K562 (cell line): ENCODE results near the gene ZCCHC14. TPM values are rescaled to one million over a fixed set of nuclear protein-coding genes. Genes with fewer than 3 reads are reported as not detected.

Experiments
- ADNP ChIP-seq: fragments of 200-800 bp; sonication (Bioruptor generic); IDR thresholded peaks from 2 replicates; pipeline ENCODE4 v1.6.1; 2016; ENCODE audit warnings: missing genetic modification characterization, missing compliant biosample characterization
- EP400 ChIP-seq: fragments of 450-650 bp; IDR thresholded peaks from 2 replicates; pipeline ENCODE4 v1.6.1; 2017; ENCODE audit warnings: antibody characterized with exemption, mild to moderate bottlenecking, moderate library complexity
- ESRRB ChIP-seq: fragments of 250-450 bp; sonication (Bioruptor Pico); IDR thresholded peaks from 2 replicates; pipeline ENCODE4 v1.5.0; 2020; ENCODE audit warnings: mild to moderate bottlenecking, moderate library complexity, borderline replicate concordance
- HMG20B ChIP-seq: fragments of 250-450 bp; sonication (Bioruptor Pico); IDR thresholded peaks from 2 replicates; pipeline ENCODE4 v1.5.0; 2021; ENCODE audit warnings: mild to moderate bottlenecking
- MAFG ChIP-seq: fragments of 450-650 bp; conservative IDR thresholded peaks from 2 replicates; pipeline ENCODE4 v1.6.1; 2016; ENCODE audit warnings: missing genetic modification characterization, missing compliant biosample characterization
- MECOM ChIP-seq: fragments of 250-450 bp; sonication (Bioruptor Pico); IDR thresholded peaks from 2 replicates; pipeline ENCODE4 v1.8.0; 2022; ENCODE audit warnings: inconsistent platforms
- NFATC3 ChIP-seq: fragments of 450-650 bp; IDR thresholded peaks from 2 replicates; pipeline ENCODE4 v1.6.1; 2017; ENCODE audit warnings: mild to moderate bottlenecking
- NRF1 ChIP-seq, 2 experiments: fragments of 450-650 bp; IDR thresholded peaks in 1 of 2; conservative IDR thresholded peaks in 1 of 2; 2 replicates each; pipeline ENCODE4 v1.6.1; 2014; ENCODE audit warnings: mild to moderate bottlenecking in 2 of 2
- POLR3A ChIP-seq: IDR thresholded peaks from 2 replicates; pipeline ENCODE4 v1.6.1; 2011; ENCODE audit warnings: borderline replicate concordance, mild to moderate bottlenecking, moderate library complexity; ENCODE audit not compliant: insufficient read length, insufficient read depth; ENCODE audit errors: extremely low read depth
- PRPF4 ChIP-seq: fragments of 200-400 bp; formaldehyde crosslinking; IDR thresholded peaks from one replicate; pipeline ENCODE4 v1.6.1; 2017; ENCODE audit warnings: low read length, low read depth, mild to moderate bottlenecking; ENCODE audit not compliant: insufficient read depth, poor library complexity, severe bottlenecking
- PTBP1 ChIP-seq: fragments of 200-400 bp; formaldehyde crosslinking; IDR thresholded peaks from 2 replicates; pipeline ENCODE4 v1.6.1; 2017; ENCODE audit warnings: low read depth, low read length
- PYGO2 ChIP-seq: fragments of 450-650 bp; IDR thresholded peaks from 2 replicates; pipeline ENCODE4 v1.6.1; 2016; ENCODE audit warnings: mild to moderate bottlenecking, missing genetic modification characterization, moderate library complexity, missing compliant biosample characterization
- RFX5 ChIP-seq: IDR thresholded peaks from 2 replicates; pipeline ENCODE4 v1.6.1; 2011; ENCODE audit warnings: low read depth, mild to moderate bottlenecking, improper control_type of control experiment, low read length
- SAP30 ChIP-seq: fragments of 200-600 bp; sonication (generic); IDR thresholded peaks from 2 replicates; pipeline ENCODE4 v1.6.1; 2012; ENCODE audit warnings: borderline replicate concordance, low read depth, mild to moderate bottlenecking, moderate library complexity, low read length, control low read depth, inconsistent platforms; ENCODE audit not compliant: insufficient read depth, poor library complexity, severe bottlenecking
- SETDB1 ChIP-seq: IDR thresholded peaks from one replicate; pipeline ENCODE4 v1.6.1; 2012; ENCODE audit warnings: low read length, control low read depth, inconsistent platforms
- SREBF1 ChIP-seq: fragments of 150-350 bp; IDR thresholded peaks from 2 replicates; pipeline ENCODE4 v1.6.1; 2014; ENCODE audit warnings: antibody characterized with exemption, low read depth, low read length, borderline replicate concordance
- polyA plus RNA-seq, 8 experiments: library from polyadenylated mRNA; depleted of rRNA in 4 of 8; stranded (reverse) in 5 of 8; unstranded in 3 of 8; fragments of >200 nt; fragmentation: Nextera tagmentation in 2 of 8; fragmentation: Illumina TruSeq in 1 of 8; extraction: Ambion mirVana in 2 of 8; extraction: Trizol in 1 of 8; gene quantifications; 2 replicates each; pipeline versions ENCODE4 v1.2.1 to v1.2.3, GENCODE V29; 2011 to 2014; ENCODE audit warnings: inconsistent platforms in 1 of 8, missing spikeins in 1 of 8
- total RNA-seq, 7 experiments: library from RNA; depleted of rRNA in 6 of 7; stranded (reverse); fragments of >200 nt in 6 of 7; fragmentation: Illumina TruSeq in 2 of 7; extraction: Trizol in 2 of 7; gene quantifications; 2 replicates each; pipeline versions ENCODE4 v1.2.1 to v1.2.3, GENCODE V29; 2011 to 2021; ENCODE audit warnings: low replicate concordance in 1 of 7
- TF ChIP-seq, protein P1 (sequence below): IDR thresholded peaks from 2 replicates; pipeline ENCODE4 v1.6.1; 2014; ENCODE audit warnings: antibody characterized with exemption
- TF ChIP-seq, protein P2 (sequence below): fragments of 450-650 bp; formaldehyde crosslinking; IDR thresholded peaks from 2 replicates; pipeline ENCODE4 v1.4.0; 2020; ENCODE audit warnings: mild to moderate bottlenecking, moderate library complexity
- TF ChIP-seq, protein P3 (sequence below): fragments of 450-650 bp; IDR thresholded peaks from 2 replicates; pipeline ENCODE4 v1.6.1; 2017; ENCODE audit warnings: mild to moderate bottlenecking, moderate library complexity
- TF ChIP-seq, protein P4 (sequence below): fragments of 250-450 bp; sonication (Bioruptor Pico); IDR thresholded peaks from 2 replicates; pipeline ENCODE4 v1.4.0; 2020
- TF ChIP-seq, protein P5 (sequence below): fragments of 450-650 bp; IDR thresholded peaks from 2 replicates; pipeline ENCODE4 v1.7.0; 2016; ENCODE audit warnings: borderline replicate concordance

Gene ZCCHC14
- total and polyA plus RNA-seq, 9 of the 15 experiments (the other 6 are each of a cell fraction or from before 2014, with no cell fraction given), result 1.5 to 12.4 (median 2.9) TPM

DNA sequence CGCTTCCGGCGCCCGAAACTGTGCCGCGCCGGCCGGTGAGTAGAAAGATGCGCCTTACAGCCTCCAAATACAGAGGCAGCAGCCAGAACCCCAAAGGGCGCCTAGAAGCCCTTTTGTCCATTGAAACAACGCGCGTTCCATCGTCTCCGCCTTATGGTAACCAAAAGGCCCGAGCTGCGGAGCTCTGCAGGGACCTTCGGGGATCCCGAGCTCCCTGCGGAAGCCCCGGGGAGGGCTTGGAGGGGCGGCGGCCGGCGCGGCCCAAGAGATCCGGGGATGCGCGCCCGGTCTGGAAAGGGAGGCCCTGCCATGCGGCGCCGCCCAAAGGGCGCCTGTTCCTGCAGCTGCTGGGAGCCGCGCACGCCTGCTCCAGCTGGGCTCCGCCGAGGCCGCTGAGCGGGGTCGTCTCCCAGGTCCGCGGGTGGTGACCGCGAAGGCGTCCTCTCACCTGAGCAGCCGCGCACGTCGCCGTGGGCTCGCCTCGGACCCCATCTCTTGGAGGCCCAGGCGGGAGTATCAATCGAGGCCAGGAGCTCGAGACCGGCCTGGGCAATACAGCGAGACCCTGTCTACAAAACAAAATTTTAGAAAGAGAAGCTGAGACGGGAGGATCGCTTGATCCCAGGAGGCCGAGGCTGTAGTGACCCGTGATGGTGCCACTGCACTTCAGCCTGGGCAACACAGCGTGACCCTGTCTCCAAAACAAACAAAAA lies 108.5 kb downstream of the ZCCHC14 start (continued):
- TF ChIP-seq, protein P1, sequence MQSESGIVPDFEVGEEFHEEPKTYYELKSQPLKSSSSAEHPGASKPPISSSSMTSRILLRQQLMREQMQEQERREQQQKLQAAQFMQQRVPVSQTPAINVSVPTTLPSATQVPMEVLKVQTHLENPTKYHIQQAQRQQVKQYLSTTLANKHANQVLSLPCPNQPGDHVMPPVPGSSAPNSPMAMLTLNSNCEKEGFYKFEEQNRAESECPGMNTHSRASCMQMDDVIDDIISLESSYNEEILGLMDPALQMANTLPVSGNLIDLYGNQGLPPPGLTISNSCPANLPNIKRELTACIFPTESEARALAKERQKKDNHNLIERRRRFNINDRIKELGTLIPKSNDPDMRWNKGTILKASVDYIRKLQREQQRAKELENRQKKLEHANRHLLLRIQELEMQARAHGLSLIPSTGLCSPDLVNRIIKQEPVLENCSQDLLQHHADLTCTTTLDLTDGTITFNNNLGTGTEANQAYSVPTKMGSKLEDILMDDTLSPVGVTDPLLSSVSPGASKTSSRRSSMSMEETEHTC, result no peak
- TF ChIP-seq, protein P2, sequence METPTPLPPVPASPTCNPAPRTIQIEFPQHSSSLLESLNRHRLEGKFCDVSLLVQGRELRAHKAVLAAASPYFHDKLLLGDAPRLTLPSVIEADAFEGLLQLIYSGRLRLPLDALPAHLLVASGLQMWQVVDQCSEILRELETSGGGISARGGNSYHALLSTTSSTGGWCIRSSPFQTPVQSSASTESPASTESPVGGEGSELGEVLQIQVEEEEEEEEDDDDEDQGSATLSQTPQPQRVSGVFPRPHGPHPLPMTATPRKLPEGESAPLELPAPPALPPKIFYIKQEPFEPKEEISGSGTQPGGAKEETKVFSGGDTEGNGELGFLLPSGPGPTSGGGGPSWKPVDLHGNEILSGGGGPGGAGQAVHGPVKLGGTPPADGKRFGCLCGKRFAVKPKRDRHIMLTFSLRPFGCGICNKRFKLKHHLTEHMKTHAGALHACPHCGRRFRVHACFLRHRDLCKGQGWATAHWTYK, result no peak; the same call in 1 of the 2 replicates
- TF ChIP-seq, protein P3, sequence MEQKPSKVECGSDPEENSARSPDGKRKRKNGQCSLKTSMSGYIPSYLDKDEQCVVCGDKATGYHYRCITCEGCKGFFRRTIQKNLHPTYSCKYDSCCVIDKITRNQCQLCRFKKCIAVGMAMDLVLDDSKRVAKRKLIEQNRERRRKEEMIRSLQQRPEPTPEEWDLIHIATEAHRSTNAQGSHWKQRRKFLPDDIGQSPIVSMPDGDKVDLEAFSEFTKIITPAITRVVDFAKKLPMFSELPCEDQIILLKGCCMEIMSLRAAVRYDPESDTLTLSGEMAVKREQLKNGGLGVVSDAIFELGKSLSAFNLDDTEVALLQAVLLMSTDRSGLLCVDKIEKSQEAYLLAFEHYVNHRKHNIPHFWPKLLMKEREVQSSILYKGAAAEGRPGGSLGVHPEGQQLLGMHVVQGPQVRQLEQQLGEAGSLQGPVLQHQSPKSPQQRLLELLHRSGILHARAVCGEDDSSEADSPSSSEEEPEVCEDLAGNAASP, result no peak
- TF ChIP-seq PYGO2 (tag) (no peak), POLR3A (no peak), SREBF1 (no peak), NFATC3 (no peak), PTBP1 (no peak), SAP30 (peak; percentile 40), NRF1 (conservative IDR thresholded peaks at IDR 0.05 in 1 of 2, IDR thresholded peaks at IDR 0.05 in 1 of 2) (no peak; a peak in 2 of 4 replicates), MAFG (no peak), PRPF4 (no peak), SETDB1 (no peak), MECOM (no peak), ADNP (peak; percentile 2; the same call in 1 of the 2 replicates), EP400 (peak; percentile 50; the same call in 1 of the 2 replicates), RFX5 (no peak), ESRRB (CRISPR knock-in tag) (no peak), HMG20B (CRISPR knock-in tag) (no peak)
- TF ChIP-seq, protein P4, sequence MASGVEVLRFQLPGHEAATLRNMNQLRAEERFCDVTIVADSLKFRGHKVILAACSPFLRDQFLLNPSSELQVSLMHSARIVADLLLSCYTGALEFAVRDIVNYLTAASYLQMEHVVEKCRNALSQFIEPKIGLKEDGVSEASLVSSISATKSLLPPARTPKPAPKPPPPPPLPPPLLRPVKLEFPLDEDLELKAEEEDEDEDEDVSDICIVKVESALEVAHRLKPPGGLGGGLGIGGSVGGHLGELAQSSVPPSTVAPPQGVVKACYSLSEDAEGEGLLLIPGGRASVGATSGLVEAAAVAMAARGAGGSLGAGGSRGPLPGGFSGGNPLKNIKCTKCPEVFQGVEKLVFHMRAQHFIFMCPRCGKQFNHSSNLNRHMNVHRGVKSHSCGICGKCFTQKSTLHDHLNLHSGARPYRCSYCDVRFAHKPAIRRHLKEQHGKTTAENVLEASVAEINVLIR (CRISPR knock-in tag), result no peak
- TF ChIP-seq, protein P5, sequence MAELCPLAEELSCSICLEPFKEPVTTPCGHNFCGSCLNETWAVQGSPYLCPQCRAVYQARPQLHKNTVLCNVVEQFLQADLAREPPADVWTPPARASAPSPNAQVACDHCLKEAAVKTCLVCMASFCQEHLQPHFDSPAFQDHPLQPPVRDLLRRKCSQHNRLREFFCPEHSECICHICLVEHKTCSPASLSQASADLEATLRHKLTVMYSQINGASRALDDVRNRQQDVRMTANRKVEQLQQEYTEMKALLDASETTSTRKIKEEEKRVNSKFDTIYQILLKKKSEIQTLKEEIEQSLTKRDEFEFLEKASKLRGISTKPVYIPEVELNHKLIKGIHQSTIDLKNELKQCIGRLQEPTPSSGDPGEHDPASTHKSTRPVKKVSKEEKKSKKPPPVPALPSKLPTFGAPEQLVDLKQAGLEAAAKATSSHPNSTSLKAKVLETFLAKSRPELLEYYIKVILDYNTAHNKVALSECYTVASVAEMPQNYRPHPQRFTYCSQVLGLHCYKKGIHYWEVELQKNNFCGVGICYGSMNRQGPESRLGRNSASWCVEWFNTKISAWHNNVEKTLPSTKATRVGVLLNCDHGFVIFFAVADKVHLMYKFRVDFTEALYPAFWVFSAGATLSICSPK, result no peak
